Measurements from ENCODE around the gene GMPPB. TPM values are rescaled to one million over a fixed set of nuclear protein-coding genes. Genes with fewer than 3 reads are reported as not detected.

The GMPPB gene
- total and polyA plus RNA-seq, 2 of the 8 experiments (the other 6 are each of a cell fraction or from before 2014, with no cell fraction given), result 20.9 to 23.9 TPM

- TF ChIP-seq POU5F1 (IDR thresholded peaks at IDR 0.05; ENCODE audit: low read depth, low read length) (no peak), HDAC6 (IDR thresholded peaks at IDR 0.05; ENCODE audit: low read depth, low read length) (no peak), NANOG (IDR thresholded peaks at IDR 0.05; ENCODE audit: insufficient read depth, low read depth, low read length, poor library complexity, severe bottlenecking) (no peak), RXRA (IDR thresholded peaks at IDR 0.05; ENCODE audit: insufficient read depth, low read depth, low read length) (no peak), TAF7 (optimal IDR thresholded peaks at IDR 0.05; ENCODE audit: borderline replicate concordance, low read depth, low read length) (no peak), KDM1A (IDR thresholded peaks at IDR 0.05; ENCODE audit: borderline replicate concordance, low read length) (no peak)
Observed at GRCh38 chr3:49683162-49683561, 40.6 kb downstream of the GMPPB start (continued).

Measured in H1 (cell line).